HG03457 (cell line): Measurements from ENCODE around the gene ABCB11.
A peak's percentile ranks its signal among the peaks of the same experiment; 100 is the strongest.
"Not testable (repeated sequence)": the region's sequence is repeated elsewhere in the genome, so short reads cannot be mapped to it uniquely, and the experiment has no call there.

ENCODE experiments used
- ATAC-seq: cut with Tn5 transposase; IDR thresholded peaks from one replicate; pipeline ENCODE4 v1.9.1; 2021; ENCODE audit warnings: moderate number of reproducible peaks; ENCODE audit not compliant: unreplicated experiment

The ABCB11 gene

GRCh38 chr2:168897449-168897848 is 133.7 kb downstream of the ABCB11 start:
- no peak for ATAC-seq

- ATAC-seq: no peak
Measured at GRCh38 chr2:168896783-168897182, 134.3 kb downstream of the ABCB11 start.

GRCh38 chr2:168895771-168896170 is 135.4 kb downstream of the ABCB11 start:
- no peak for ATAC-seq

- no peak for ATAC-seq
Measured at GRCh38 chr2:168894720-168895119, 136.4 kb downstream of the ABCB11 start.

- ATAC-seq: no peak
Measured at GRCh38 chr2:168894101-168894500, 137.0 kb downstream of the ABCB11 start.

GRCh38 chr2:168892327-168892726 is 138.8 kb downstream of the ABCB11 start:
- ATAC-seq: no peak

- peak; percentile 99 for ATAC-seq
Measured at GRCh38 chr2:168890006-168890782, 140.9 kb downstream of the ABCB11 start, which contains the start of gene SPC25. SPC25 (minus strand) TSS chr2:168890430; CDS start chr2:168889519, 911 bp downstream.

GRCh38 chr2:168889635-168890005 is 141.5 kb downstream of the ABCB11 start:
- ATAC-seq: peak; percentile 0

GRCh38 chr2:168884975-168885374 is 146.1 kb downstream of the ABCB11 start:
- ATAC-seq: no peak

GRCh38 chr2:168882163-168882562 is 149.0 kb downstream of the ABCB11 start:
- not testable (repeated sequence) for ATAC-seq

- ATAC-seq: no peak
Measured at GRCh38 chr2:168874368-168875054, 156.6 kb downstream of the ABCB11 start.

- not testable (repeated sequence) for ATAC-seq
Measured at GRCh38 chr2:168870824-168871223, 160.3 kb downstream of the ABCB11 start.
